ENCODE data around the gene GALR3. TPM values are rescaled to one million over a fixed set of nuclear protein-coding genes. Genes with fewer than 3 reads are reported as not detected.

GALR3 gene
- total RNA-seq, 2 donors from 2014 or later = not detected

DNA sequence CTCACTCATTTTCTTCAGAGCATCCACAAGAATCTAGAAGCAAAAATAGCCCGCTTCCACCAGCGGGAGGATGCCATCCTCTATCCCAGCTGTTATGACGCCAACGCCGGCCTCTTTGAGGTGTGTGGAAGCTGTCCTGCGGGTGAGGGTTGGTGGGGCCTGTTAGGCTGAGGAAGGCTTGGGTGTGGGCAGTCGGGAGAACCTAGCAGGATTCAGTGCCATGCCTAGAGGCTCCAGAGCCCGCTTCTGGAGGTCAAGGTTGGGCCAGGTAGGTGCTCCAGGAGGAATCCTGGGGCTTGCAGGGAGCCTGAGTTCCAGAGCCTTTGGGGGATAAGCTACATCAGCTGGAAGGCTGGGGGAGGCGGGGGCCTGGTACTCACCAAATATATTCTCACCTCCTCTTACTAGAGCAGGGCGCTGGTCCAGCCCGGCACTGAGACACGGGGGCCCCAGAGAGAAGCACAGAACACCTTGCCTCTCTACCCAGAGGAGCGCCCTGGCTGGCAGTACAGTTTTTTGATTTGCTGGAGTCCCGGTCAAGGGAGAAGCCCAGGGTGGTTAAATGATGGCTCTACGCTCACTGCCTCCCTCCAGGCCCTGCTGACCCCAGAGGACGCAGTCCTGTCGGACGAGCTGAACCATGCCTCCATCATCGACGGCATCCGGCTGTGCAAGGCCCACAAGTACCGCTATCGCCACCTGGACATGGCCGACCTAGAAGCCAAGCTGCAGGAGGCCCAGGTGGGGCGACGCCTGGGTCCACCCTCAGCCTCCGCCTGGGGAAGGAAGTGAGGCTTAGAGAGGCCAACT, 10.1 kb upstream of the GALR3 start:
- no peaks in the 10 kb centered on the region for H3K9me3 Mint-ChIP-seq
- no peaks in the 10 kb centered on the region for H3K36me3 Mint-ChIP-seq
- DNase-seq (ENCODE audit: low spot score in 2 of 2) (no peak), ATAC-seq (no peak)
- no peak overlapping the region for H3K27ac Mint-ChIP-seq

- no peaks in the 10 kb centered on the region for H3K36me3 Mint-ChIP-seq
- no peak for DNase-seq (ENCODE audit: low spot score in 2 of 2)
- no peaks in the 10 kb centered on the region for H3K9me3 Mint-ChIP-seq
- ATAC-seq = no peak
- H3K27ac Mint-ChIP-seq = no peak overlapping the region
These were observed 7.6 kb upstream of the GALR3 start for GRCh38 chr22:37815593-37815992.

GRCh38 chr22:37816543-37817180, 6.5 kb upstream of the GALR3 start:
- no peaks in the 10 kb centered on the region for H3K36me3 Mint-ChIP-seq

DNA sequence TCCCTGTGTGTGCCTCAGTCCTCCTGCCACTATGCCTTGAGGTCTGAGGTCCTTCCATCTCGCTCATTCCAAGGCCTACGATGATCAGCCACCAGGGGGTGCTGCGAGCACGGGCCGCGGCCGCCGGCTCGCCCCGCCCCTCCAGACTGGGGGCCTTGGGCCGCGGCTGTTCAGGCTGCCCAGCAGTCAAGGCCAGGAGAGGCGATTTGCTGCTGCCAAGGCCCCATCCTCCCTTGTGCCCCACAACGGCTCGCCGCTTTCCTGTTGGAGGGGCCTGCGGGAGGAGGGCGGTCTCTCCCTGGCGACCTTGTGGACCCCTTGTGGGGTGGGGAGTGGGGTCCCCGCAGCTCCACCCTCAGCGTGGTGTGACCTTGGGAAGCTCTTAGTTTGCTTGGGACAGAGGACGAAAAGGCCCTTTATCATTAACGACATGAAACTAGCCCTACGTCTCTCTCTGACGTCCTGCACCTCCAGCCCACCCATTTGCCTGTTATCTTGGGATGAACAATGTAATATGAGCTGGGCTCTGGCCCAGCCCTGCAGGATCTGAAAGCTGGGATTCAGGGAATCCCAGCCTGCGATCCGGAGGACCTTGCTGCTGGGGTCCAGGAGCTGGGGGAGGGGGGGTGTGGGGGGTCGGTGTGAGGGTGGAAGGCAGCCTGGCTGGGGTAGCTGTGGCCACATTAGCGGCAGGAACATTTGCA, 5.3 kb upstream of the GALR3 start:
- no peaks in the 10 kb centered on the region for H3K9me3 Mint-ChIP-seq

More at GRCh38 chr22:37816543-37817180, 6.5 kb upstream of the GALR3 start:
- H3K9me3 Mint-ChIP-seq = no peaks in the 10 kb centered on the region
- ATAC-seq (no peak), DNase-seq (ENCODE audit: low spot score in 2 of 2) (no peak)
- H3K27ac Mint-ChIP-seq = no peak overlapping the region

GRCh38 chr22:37818409-37819104, 4.6 kb upstream of the GALR3 start:
- no peaks in the 10 kb centered on the region for H3K36me3 Mint-ChIP-seq
- ATAC-seq = peak; percentile 69 to 77
- H3K27ac Mint-ChIP-seq = no peak overlapping the region
- peak in 1 of 2 donors; percentile 73 for DNase-seq (ENCODE audit: low spot score in 2 of 2)
- no peaks in the 10 kb centered on the region for H3K9me3 Mint-ChIP-seq

More for the DNA sequence above, 5.3 kb upstream of the GALR3 start:
- H3K36me3 Mint-ChIP-seq = no peaks in the 10 kb centered on the region
- ATAC-seq (peak; percentile 86 to 90), DNase-seq (ENCODE audit: low spot score in 2 of 2) (peak; percentile 79 to 97)
- H3K27ac Mint-ChIP-seq = peak overlapping the region in 1 of 2 donors; percentile 38

DNA sequence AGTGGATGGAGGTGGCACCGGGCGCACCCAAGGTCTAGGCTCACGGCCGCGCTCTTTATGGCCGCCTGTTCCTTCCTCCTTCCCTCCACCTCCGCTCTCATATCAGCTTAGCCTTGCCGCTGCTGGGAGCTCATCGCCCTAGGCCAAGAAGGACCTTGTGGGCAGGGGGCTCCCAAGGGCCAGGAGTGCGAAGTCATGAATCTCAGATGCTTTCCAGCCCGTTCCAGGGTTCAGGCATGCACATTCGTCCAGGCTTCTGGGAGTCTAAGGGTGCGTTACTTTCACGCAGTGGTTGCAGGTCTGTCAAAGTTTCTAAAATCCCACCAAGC, 4.1 kb upstream of the GALR3 start:
- ATAC-seq (no peak), DNase-seq (ENCODE audit: low spot score in 2 of 2) (no peak)
- no peaks in the 10 kb centered on the region for H3K36me3 Mint-ChIP-seq
- H3K27ac Mint-ChIP-seq = no peak overlapping the region
- H3K9me3 Mint-ChIP-seq = no peaks in the 10 kb centered on the region

DNA sequence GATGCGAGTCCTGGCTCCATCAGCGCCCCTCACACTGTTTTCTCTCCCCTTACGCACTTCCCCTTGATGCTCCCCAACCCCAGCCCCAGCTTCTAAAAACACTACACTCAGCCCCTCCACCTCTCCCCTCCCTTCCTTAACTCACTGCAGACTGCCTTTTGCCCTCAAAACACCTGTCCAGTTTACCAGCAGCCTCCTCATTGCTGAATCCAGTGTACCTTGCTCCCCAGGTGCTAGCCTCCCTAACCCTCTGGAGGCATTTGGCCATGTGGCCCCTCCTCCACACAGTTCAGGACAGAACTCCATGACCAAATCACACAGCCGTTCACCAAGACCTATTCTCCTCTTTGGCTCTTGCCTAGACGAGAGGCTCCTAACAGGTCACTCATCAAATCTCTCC, 2.8 kb upstream of the GALR3 start:
- ATAC-seq = no peak
- no peaks in the 10 kb centered on the region for H3K36me3 Mint-ChIP-seq

DNA sequence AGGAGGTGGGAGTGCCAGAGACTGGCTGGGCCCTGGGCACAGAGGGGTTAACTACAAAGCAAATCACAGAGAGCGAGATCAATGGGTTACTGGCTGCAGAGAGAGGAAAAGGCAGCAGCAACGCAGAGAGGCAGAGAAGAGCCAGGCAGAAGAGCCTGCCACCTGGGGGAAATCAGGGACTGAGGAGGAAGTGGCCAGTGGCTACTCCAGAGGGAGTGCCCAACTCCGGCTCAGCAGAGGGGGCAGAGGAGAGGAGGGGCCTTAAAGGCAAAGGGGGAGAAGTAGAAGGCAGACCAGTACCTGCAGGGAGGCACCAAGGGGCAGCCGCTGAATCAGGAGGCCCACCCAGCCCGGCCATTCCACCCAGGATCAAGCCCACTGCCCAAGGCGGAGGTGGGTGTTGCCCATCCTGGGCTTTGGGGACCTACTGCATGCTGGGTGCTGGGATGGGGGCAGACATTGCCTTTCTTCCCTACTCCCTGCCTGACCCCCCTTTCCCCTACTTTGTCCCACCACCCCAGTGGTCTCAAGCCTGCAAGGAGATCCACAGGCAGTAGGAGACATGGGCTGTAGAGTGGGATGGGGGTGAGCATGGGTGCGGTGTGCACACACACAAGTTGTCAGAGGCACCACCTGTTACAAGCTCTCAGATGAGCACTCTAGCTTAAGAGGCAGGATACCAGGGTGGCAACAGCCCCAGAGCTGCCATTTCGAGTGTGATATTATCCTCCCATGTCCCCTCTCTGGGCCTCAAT, 926 bp upstream of the GALR3 start:
- DNase-seq (ENCODE audit: low spot score in 2 of 2) (no peak), ATAC-seq (no peak)
- no peaks in the 10 kb centered on the region for H3K36me3 Mint-ChIP-seq
- H3K9me3 Mint-ChIP-seq = no peaks in the 10 kb centered on the region
- H3K27ac Mint-ChIP-seq = no peak overlapping the region

More for the DNA sequence above, 2.8 kb upstream of the GALR3 start:
- Mint-ChIP-seq H3K27ac (no peak overlapping the region), H3K9me3 (no peaks in the 10 kb centered on the region)
- DNase-seq (ENCODE audit: low spot score in 2 of 2) = no peak

- DNase-seq (ENCODE audit: low spot score in 2 of 2) (no peak), ATAC-seq (peak; percentile 54 to 84)
- H3K9me3 Mint-ChIP-seq = no peaks in the 10 kb centered on the region
- H3K27ac Mint-ChIP-seq = no peak overlapping the region
- H3K36me3 Mint-ChIP-seq = no peaks in the 10 kb centered on the region
These were observed 1.8 kb downstream of the GALR3 start for GRCh38 chr22:37824674-37825641.

GRCh38 chr22:37827056-37827455, 3.9 kb downstream of the GALR3 start:
- Mint-ChIP-seq H3K27ac (no peak overlapping the region), H3K9me3 (no peaks in the 10 kb centered on the region), H3K36me3 (peaks cover 0 to 4% of the 10 kb centered on the region in 2 donors)
- no peak for DNase-seq (ENCODE audit: low spot score in 2 of 2)
- no peak for ATAC-seq

DNA sequence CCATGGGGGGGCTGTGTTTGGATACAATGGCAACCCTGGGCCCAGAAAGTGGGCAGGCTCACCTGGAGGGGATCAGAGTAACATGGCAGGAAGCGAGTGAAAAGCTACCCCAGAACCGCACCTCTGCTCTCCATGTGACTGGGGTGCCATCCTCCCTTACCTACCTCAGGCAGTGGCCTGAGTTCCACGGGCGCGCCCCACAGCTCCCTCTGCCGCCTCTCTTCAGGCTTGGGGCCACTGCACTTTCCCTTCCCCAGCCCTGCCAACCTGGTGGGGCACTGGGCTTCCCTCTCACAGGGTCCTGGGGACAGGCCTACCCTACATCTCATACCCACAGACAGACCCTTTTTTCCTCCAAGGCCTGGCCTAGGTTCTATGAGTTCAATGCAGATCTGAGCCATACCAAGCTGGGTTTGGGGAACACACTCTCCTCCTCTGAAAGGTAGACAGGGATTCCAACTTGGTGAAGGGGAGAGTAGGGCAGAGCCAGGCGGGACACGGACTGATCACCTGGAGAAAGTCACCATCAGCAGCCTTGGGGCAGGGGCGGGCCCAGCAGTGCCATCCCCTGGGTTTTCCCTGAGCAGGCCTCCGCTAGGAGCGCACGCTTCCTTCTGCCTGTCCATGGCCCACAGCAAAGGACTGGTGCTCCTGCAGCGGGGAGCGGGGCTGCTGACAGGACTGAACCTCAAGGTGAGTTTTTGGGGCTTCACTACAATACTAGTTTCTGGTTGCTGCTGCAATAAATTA, 7.1 kb downstream of the GALR3 start:
- peak overlapping the region in 1 of 2 donors; percentile 20 for H3K27ac Mint-ChIP-seq
- no peaks in the 10 kb centered on the region for H3K9me3 Mint-ChIP-seq
- peaks cover 0 to 4% of the 10 kb centered on the region in 2 donors for H3K36me3 Mint-ChIP-seq
- ATAC-seq (no peak), DNase-seq (ENCODE audit: low spot score in 2 of 2) (no peak)

- peaks cover 0 to 4% of the 10 kb centered on the region in 2 donors for H3K36me3 Mint-ChIP-seq
- H3K9me3 Mint-ChIP-seq = no peaks in the 10 kb centered on the region
- ATAC-seq = no peak
- no peak overlapping the region for H3K27ac Mint-ChIP-seq
- no peak for DNase-seq (ENCODE audit: low spot score in 2 of 2)
These were observed 8.3 kb downstream of the GALR3 start for GRCh38 chr22:37831472-37831871.

DNA sequence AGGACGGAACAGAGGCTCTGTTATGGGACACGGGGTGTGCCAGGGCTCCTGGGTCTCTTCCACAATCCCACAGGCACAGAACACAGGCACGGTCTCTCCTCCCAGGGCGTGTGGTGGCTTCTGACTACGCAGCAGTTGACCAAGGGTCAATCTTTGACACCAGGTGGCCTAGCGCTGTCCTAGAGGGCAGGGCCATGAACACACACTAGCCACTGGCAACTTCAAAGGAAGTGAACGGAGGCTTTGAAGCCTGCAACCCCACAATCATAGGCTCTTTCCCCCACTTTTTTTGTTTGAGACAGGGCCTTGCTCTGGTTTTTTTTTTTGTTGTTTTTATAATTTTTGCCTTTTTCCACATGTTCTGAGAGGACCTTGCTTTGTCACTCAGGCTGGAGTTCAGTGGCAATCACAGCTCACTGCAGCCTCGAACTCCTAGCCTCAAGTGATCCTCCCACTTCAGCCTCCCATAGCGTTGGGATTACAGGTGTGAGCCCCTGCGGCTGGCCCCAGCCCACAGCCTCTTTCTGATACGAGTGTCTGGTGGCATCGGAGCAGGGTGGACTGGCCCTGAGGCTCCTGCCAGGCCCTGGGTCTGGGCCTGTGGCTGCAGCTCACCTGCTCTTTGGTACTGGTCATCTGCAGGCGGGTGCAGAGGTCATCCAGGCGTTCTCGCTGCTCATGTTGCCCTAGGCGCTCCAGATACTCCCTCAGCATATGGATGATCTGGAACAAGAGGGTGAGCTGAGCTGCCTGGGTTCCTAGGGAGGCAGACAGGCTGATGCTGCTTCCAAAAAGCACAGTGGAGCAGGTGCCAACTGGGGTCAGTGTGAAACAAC, 9.1 kb downstream of the GALR3 start:
- no peaks in the 10 kb centered on the region for H3K9me3 Mint-ChIP-seq
- H3K36me3 Mint-ChIP-seq = peaks cover 0 to 4% of the 10 kb centered on the region in 2 donors
- no peak for ATAC-seq
- H3K27ac Mint-ChIP-seq = no peak overlapping the region
- DNase-seq (ENCODE audit: low spot score in 2 of 2) = no peak

Data from activated naive CD4-positive, alpha-beta T cell treated with anti-CD3 and anti-CD28 coated beads, Interleukin-2, amount 50 U/mL, for 72 hours (primary cell).